ENCODE data around the gene OR56A4.
"Not testable (repeated sequence)": the region's sequence is repeated elsewhere in the genome, so short reads cannot be mapped to it uniquely, and the experiment has no call there.

DNA sequence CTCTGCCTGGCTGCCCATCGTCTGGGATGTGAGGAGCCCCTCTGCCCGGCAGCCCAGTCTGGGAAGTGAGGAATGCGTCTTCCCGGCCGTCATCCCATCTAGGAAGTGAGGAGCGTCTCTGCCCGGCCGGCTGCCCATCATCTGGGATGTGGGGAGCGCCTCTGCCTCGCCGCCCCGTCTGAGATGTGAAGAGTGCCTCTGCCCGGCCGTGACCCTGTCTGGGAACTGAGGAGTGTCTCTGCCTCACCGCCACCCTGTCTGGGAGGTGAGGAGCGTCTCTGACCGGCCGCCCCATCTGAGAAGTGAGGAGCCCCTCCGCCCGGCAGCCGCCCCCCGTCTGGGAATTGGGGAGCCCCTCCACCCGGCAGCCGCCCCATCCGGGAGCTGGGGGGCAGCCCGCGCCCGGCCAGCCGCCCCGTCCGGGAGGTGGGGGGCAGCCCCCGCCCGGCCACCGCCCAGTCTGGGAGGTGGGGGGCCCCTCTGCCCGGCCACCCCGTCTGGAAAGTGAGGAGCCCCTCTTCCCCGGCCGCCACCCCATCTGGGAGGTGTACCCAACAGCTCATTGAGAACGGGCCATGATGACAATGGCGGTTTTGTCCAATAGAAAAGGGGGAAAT lies 45.9 kb downstream of the OR56A4 start:
- TF ChIP-seq, protein P1, sequence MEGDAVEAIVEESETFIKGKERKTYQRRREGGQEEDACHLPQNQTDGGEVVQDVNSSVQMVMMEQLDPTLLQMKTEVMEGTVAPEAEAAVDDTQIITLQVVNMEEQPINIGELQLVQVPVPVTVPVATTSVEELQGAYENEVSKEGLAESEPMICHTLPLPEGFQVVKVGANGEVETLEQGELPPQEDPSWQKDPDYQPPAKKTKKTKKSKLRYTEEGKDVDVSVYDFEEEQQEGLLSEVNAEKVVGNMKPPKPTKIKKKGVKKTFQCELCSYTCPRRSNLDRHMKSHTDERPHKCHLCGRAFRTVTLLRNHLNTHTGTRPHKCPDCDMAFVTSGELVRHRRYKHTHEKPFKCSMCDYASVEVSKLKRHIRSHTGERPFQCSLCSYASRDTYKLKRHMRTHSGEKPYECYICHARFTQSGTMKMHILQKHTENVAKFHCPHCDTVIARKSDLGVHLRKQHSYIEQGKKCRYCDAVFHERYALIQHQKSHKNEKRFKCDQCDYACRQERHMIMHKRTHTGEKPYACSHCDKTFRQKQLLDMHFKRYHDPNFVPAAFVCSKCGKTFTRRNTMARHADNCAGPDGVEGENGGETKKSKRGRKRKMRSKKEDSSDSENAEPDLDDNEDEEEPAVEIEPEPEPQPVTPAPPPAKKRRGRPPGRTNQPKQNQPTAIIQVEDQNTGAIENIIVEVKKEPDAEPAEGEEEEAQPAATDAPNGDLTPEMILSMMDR (IDR thresholded peaks at IDR 0.05; ENCODE audit: extremely low read depth in 1 of 2, insufficient read depth in 1 of 2, low read depth in 1 of 2, low read length in 2 of 2): not testable (repeated sequence)
- TF ChIP-seq EZH2 (IDR thresholded peaks at IDR 0.05; ENCODE audit: borderline replicate concordance, low read depth, low read length, severe bottlenecking); POLR2A (IDR thresholded peaks at IDR 0.05; ENCODE audit: low read depth, low read length); POLR2AphosphoS5 (IDR thresholded peaks at IDR 0.05; ENCODE audit: insufficient read depth, low read depth, low read length); GATA2 (IDR thresholded peaks at IDR 0.05; ENCODE audit: insufficient read depth, insufficient read length, low read depth, low read length); MYC (IDR thresholded peaks at IDR 0.05; ENCODE audit: low read depth, low read length): not testable (repeated sequence)
- TF ChIP-seq, protein P2, sequence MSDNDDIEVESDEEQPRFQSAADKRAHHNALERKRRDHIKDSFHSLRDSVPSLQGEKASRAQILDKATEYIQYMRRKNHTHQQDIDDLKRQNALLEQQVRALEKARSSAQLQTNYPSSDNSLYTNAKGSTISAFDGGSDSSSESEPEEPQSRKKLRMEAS (IDR thresholded peaks at IDR 0.05; ENCODE audit: insufficient read depth, insufficient read length): not testable (repeated sequence)

Measured in endothelial cell of umbilical vein (primary cell).